Pulmonary artery endothelial cell (primary cell): Measurements from ENCODE around the gene RALGPS1. TPM values are rescaled to one million over a fixed set of nuclear protein-coding genes. Genes with fewer than 3 reads are reported as not detected.

Experiments
- DNase-seq: peaks from one replicate; pipeline ENCODE4 v3.0.0-alpha.2; 2011; ENCODE audit warnings: low read depth, low spot score
- total RNA-seq: library from RNA; depleted of rRNA; stranded (reverse); fragments of >200 nt; gene quantifications from 2 replicates; pipeline ENCODE4 v1.2.3, GENCODE V29; 2014

RALGPS1 gene
- total RNA-seq, 1 donor from 2014 or later: 2.4 TPM

GRCh38 chr9:127020036-127020801 is 105.6 kb downstream of the RALGPS1 start:
- DNase-seq: no peak

- no peak for DNase-seq
Measured at GRCh38 chr9:127020802-127021078, 106.2 kb downstream of the RALGPS1 start.

DNA sequence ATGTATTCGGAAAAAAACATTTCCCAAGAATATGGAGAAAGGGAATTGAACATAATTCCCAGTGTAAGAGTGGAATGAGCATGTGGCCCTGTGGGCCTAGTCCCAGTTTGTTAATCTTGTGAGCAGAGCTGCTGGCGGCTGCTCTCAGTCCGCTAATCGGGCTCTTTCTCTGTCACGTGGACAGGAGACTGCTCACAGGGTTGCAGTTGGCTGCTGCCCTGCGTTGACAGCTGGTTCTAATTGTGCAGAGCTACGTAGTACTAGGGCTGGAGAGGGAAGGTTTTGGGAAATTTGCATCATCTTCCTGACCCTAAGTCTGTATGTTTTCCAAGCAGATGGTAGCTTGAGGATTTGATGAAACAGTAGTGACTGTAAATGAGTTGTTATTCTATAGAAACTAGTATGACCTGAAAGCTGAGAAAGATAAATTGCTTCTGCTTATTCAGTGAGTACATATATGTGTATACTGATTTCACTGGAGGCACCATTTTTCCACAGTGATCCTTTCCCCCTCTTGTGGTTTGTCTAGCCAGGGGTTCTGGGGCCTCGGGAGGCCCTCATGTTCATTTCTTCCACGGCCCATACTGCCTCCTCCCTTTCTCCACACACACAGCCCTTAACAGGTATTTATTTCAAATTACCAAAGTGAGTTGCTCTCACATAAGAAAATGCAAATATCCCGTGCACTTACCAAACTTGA is 107.2 kb downstream of the RALGPS1 start:
- DNase-seq: no peak

DNA sequence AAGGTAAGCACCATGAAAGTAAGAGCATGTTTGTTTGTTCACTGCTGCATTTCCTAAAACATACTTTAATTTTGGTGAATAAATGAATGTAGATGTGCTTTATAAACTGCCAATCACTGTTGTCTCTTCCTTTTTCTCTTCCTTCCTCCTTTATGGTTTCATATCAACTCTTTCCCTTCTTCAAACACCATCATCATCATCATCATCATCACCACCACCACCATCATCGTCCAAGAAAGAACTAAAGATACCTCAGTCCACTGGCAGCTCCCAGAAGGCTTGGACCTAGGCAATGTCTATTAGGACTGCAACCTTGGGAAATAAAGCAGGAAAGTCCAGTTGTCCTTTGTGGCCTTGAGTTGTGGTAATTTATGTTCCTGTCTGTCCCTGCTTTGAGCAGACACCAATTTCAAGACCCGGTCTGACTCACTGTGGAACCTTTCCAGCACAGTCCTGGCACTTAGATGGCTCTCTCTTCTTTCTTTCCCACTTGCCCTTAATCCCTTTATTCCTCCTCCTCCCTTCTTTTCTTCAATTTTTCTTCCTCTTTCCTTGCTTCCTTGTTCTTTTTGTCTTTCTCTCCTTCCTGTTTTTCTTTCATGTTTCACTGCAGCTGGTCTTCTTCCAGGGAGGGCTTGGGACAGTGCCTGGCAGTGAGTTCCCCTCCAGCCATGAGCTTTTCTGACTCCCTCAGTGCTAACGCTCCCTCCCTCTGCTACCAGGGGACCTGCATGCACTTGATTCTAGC is 108.5 kb downstream of the RALGPS1 start:
- no peak for DNase-seq

DNA sequence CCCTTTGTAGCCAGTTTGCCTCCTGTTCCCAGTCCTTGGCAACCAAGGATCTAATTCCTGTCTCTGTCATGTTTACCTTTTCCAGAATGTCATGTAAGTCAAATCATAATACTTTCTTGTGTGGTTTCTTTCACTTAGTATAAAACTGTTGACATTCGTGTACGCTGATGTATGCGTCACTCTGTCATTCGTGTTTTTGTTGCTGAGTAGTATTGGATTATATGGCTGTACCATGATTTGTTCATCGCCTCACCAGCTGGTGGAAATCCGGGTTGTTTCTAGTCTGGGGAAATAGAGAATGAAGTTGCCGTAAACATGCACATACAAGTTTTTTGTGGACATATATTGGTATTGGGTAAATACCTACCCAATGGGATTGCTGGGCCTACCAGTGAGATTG is 110.5 kb downstream of the RALGPS1 start:
- DNase-seq: no peak

- DNase-seq: no peak
Measured at GRCh38 chr9:127027694-127028093, 113.1 kb downstream of the RALGPS1 start.

DNA sequence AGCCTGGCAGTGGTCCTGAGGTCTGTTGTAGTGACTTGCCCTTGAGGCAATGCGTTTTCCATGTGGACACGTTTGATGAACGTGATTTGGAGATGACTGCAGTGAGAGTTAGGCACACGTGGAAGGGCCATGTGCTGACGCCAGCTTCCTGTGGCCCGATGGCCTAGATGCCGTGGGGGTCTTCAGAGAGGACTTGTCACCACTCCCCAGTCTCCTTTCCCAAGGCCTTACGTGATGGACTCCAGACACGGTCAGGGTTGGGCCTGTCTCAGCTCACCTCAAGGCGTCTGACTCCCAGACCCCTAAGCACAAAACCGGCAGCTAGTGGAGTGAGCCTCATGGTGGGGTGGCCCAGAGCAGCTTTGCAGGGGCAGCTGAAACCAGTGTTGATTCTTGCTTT is 115.0 kb downstream of the RALGPS1 start:
- no peak for DNase-seq

DNA sequence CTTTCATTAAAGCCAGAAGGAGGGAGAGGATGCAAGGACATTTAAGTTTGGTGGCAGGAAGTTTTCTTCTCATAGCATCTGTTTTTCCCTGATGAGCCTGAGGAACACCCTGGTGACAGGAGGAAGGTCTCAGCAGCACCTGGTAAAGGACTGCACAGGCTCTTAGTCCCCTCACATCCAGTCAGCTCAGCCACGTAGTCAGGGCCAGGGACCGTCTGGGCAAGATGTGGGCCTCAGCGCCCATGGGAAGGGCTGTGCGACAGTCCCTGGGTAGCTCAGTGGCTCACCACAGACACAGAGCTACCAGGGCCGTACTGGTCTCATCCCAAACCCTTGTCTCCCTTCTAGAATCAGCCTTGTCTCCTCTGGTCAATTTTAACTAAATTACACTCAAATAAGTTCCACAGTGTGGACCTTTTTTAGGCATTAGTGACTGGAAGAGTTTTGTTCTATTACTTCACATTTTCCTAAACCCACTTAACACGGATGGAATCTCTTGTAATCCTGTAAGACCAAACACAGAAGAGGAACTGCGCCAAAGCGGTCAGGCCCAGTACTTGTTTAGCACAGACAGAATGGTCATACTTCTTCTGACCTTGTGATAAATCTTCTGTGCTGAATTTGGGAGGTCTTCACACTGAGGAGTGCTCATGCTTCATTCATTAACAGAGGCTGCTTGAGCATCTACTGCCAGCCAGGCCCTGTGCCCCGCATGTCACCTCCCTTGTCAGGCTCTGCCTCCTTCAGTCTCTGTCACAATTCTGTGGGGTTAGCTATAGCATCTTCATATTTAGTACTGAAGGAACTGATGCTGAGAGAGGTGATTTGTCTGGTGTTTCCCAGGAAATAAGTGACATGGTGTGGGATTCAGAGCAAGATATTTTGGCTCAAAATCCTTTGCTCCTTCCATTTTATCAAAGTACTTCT is 116.5 kb downstream of the RALGPS1 start:
- DNase-seq: no peak

- no peak for DNase-seq
Measured at GRCh38 chr9:127032256-127032655, 117.7 kb downstream of the RALGPS1 start.

GRCh38 chr9:127033061-127033460 is 118.5 kb downstream of the RALGPS1 start:
- DNase-seq: no peak

DNA sequence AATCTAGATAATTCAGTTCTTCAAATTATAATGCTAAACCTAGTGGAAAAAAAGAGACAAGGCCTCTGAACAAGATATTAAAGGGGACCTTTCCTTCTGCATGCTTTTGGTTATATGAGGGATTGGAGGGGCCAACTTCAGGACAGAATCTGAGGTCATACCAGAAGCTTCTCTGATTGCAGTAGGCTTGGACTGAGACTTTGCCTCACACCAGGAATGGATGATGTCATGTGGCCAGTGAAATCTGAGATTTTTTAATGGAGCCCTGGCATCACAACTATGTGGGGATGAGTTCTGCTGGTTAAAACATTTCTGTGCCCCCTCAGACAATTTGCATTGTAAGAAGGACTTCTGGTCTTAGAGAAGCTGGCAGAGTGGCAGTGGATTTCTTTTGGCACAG is 119.2 kb downstream of the RALGPS1 start:
- no peak for DNase-seq

DNA sequence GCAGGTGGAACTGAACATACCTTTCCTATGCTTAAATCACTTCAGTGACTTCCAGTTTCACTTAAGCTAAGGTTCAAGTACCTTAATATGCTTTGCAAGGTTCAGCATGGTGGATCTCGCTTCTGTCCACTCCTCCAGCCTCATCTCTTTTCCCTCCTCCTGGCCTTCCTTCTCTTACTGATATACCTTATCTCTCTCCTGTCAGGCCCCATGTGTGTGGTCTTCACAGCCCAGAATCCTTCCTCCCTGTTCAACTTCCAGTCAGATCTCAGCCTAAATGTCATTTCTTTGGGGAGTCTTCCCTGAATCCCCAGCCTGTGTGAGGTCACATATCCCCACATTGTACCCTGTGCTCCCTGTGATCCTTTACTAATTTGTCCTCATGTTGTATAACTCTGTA is 120.1 kb downstream of the RALGPS1 start:
- no peak for DNase-seq

- no peak for DNase-seq
Measured at GRCh38 chr9:127035423-127035822, 120.8 kb downstream of the RALGPS1 start.

- peak; percentile 35 for DNase-seq
Measured at GRCh38 chr9:127035948-127036347, 121.4 kb downstream of the RALGPS1 start.

- DNase-seq: no peak
Measured at GRCh38 chr9:127036437-127036836, 121.9 kb downstream of the RALGPS1 start.

DNA sequence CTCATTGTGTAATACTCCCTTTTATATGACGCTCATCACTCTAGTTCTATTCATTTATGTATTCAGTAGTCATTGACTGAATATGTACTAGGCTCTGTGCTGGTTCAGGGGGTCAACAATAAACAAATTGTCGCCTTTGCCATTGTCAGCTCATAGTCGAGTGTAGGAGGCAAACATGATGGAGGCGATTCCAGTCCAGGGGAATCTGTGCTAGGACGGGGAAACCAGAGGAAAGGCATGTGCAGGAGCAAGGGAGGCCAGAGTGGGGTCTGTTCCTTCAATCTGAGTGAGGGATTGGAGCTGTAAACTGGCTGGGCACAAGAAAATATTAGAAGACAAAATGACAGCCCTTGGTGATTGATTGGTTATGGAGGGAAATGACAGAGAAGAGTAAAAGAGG is 123.9 kb downstream of the RALGPS1 start:
- no peak for DNase-seq

GRCh38 chr9:127039492-127039891 is 124.9 kb downstream of the RALGPS1 start:
- no peak for DNase-seq

GRCh38 chr9:127045148-127045547 is 130.6 kb downstream of the RALGPS1 start:
- no peak for DNase-seq

DNA sequence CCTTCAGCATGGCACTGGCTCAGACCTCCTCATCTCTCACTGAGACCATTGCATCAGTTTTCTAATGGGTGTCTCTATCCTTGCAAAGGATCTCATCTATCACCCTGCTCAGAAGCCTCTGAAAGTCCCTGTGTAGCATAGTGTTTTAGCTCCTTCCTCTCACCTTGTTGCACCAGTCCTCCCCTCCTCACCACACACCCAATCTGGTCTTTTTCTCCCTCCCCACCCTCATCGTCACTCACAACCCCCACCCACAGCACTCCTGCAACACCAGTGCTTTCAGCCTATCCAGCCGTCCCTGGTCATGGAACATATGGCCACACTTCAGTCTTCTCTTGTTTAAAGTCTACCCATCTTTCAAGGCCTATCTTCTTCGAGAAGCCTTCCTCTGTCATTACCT is 133.4 kb downstream of the RALGPS1 start:
- no peak for DNase-seq

DNA sequence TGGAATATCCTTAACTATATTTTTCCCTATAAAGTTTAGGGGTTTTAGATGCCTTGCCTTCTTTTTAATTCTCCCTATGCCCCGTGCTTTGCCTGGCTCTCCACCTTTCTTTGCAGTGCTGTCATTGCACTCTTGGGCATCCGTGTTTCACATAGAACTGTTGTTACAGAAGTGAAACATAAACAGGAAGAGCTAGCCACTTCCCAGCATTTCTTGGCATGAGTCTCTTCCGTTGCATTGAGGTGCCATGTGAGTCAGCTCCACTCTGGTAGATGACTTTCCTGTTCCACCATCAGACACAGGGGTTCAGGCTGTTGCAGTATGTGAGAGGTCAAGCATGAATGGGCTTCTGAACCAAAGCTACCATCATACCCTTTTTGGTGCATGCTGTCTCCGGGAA is 134.5 kb downstream of the RALGPS1 start:
- peak; percentile 99 for DNase-seq

DNA sequence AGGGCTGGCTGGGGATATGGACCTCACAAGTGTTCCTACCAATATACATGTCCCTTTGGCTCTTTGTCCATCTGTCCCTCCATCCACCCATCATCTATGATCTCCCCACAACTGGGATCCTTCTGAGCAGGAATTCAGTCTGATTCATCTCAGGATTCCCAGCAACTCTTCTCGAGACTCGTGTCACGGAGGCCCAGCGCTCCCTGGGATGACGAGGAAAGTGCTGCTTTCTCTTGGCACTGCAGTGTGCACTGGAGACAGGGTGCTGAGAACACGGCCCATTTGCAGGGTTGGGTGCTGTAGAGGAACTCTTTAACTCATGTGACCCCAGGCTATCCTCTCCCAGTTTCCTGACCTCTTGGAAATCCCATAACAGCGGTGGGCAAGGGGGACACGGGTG is 135.0 kb downstream of the RALGPS1 start:
- DNase-seq: no peak

- DNase-seq: no peak
Measured at GRCh38 chr9:127050152-127050551, 135.6 kb downstream of the RALGPS1 start.
